HEK293T (cell line): ENCODE data around the gene AP4S1.

Source experiments
- BHLHE40 ChIP-seq: fragments of 450-650 bp; IDR thresholded peaks from 2 replicates; pipeline ENCODE4 v1.6.1; 2016; ENCODE audit warnings: mild to moderate bottlenecking, moderate library complexity, borderline replicate concordance
- FOXA1 ChIP-seq: fragments of 450-650 bp; IDR thresholded peaks from 2 replicates; pipeline ENCODE4 v1.6.1; 2016; ENCODE audit warnings: mild to moderate bottlenecking
- SUZ12 ChIP-seq: fragments of 450-650 bp; IDR thresholded peaks from 2 replicates; pipeline ENCODE4 v1.6.1; 2016; ENCODE audit warnings: mild to moderate bottlenecking
- TF ChIP-seq, protein P1 (sequence below): fragments of 450-650 bp; IDR thresholded peaks from 2 replicates; pipeline ENCODE4 v1.6.1; 2016

DNA sequence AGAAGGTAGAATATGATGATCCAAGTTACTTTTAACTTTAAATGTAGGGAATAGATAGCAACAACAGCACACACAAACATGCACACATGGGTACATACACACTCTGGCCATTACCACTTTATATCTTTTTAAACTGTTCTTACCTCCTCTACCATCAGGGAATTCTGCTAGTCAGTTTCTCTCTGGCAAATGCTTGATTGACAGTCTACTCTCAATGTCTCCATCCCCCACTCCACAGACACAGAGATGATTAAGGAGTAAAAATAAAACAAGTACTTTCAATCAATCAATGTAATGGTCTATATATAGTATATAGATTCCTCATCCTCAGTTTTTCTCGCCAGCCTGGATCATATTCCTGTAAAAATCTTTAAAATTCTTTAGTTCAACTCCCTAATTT, 16.9 kb downstream of the AP4S1 start:
- TF ChIP-seq, protein P1, sequence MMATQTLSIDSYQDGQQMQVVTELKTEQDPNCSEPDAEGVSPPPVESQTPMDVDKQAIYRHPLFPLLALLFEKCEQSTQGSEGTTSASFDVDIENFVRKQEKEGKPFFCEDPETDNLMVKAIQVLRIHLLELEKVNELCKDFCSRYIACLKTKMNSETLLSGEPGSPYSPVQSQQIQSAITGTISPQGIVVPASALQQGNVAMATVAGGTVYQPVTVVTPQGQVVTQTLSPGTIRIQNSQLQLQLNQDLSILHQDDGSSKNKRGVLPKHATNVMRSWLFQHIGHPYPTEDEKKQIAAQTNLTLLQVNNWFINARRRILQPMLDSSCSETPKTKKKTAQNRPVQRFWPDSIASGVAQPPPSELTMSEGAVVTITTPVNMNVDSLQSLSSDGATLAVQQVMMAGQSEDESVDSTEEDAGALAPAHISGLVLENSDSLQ: peak; percentile 64
- TF ChIP-seq SUZ12 (no peak), BHLHE40 (no peak), FOXA1 (no peak)
